HG03342 (cell line): ENCODE results near the gene CLEC3B.
"Not testable (repeated sequence)": the region's sequence is repeated elsewhere in the genome, so short reads cannot be mapped to it uniquely, and the experiment has no call there.

ENCODE experiments used
- ATAC-seq: cut with Tn5 transposase; IDR thresholded peaks from one replicate; pipeline ENCODE4 v1.9.1; 2021; ENCODE audit warnings: mild to moderate bottlenecking, moderate library complexity; ENCODE audit not compliant: unreplicated experiment

Gene CLEC3B, protein sequence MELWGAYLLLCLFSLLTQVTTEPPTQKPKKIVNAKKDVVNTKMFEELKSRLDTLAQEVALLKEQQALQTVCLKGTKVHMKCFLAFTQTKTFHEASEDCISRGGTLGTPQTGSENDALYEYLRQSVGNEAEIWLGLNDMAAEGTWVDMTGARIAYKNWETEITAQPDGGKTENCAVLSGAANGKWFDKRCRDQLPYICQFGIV

DNA sequence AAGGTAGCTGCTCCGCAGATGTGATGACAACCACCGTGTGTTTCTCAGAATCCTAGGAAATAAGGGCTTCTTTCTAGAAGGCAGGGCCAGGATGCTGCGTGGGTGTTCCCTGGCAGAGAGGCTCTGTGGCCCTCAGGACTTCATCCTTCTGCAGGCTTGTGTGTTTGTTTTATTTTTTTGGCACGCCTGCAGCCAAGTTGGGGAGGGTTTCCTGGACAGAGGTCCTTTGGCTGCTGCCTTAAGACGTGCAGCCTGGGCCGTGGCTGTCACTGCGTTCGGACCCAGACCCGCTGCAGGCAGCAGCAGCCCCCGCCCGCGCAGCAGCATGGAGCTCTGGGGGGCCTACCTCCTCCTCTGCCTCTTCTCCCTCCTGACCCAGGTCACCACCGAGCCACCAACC is at the start of gene CLEC3B:
Gene CLEC3B, plus strand, starts transcription at position 266 of the 400 bp plus-strand sequence. Its CDS starts 60 bp downstream, at position 326.
- ATAC-seq = no peak

DNA sequence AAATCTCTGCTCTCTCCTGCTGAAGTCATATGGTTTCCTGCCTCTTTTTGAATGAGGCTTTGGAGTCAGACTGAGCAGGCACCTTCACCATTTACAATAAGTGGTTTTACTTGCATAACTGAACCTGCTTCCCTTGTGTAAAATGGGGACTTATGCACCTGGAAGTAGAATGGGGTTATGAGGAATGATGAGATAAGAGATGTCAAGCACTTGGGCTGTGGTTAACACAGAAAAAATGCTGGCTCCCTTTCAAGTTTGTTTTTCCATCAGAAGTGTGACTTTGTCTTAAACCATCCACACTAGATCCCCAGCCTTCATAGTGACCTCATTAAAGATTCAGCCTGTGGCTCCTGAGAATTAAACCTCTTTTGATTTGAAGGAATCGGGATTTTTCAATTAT is 44.9 kb upstream of the CLEC3B start:
- ATAC-seq = no peak

DNA sequence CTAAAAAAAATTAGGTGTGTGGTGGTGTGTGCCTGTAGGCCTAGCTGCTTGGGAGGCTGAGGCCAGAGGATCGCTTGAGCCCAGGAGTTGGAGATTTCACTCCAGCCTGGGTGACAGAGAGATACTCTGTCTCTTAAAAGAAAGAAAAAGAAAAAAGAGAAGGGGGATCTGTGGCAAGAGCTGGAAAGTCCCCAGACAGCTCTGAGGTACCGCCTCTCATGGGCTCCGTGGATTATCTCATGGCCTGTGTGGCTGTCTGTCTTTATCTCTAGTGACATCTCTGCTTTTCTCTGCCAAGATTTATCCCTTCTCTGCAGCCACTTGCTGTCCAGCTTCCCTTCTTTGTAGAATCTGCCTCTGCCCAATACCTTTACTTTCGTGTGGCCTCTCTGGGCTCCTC is 44.4 kb upstream of the CLEC3B start:
- ATAC-seq = no peak

DNA sequence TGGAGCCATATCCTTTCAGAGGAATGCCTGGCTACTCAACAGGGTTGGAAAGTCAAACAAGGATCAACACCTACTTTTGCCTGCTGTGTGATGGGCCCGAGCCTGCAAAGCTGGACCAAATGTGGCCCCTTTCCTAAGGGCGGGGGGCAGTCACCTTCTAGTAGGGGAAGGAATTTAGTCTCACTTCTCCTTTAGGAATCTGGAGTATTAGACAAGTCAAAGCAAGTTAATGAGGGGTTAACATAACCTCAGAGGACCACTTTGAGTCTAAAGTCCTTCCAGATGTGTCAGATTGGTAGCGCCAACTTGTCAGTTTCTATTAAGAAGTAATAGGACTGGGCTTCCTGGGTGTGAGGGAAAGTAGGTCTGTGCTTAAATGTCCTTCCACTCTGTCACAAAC is 43.3 kb upstream of the CLEC3B start:
- ATAC-seq = no peak

DNA sequence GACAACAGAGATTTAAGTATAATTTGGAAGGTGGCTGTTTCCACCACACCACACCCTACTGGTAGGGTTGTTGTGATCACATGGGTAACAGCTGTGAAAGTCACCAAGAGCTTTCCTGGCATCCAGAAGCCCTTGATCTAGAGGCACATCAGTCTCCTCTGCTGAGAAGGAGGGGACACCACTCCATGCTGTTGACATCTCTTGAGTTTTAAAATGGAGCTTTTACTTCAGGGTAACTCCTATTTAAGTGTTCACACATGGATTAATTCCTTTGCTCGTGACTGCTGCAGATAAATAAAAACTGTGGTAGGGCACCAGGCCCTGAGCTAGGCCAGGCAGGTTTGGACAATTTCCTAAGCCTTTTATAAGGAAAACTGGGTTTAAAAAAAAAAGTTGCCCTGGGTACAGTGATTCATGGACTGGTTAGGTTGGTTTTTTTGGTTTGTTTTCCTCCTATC is 42.6 kb upstream of the CLEC3B start:
- ATAC-seq = no peak

DNA sequence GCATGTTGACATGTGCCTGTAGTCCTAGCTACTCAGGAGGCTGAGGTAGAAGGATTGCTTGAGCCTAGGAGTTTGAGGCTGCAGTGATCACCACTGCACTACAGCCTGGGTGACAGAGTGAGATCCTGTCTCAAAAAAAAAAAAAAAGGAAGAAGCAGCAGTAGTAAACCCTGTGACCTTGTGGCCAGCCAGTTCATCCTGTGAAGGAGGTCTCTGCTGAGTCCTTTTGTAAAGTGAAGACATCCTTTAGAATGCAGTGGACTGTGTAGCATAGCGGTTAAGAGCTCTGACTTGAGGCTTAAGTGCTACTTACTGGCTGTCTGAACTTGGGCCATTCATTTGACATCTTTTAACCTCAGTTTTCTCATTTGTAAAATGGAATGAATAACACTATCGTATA is 41.8 kb upstream of the CLEC3B start:
- no peak for ATAC-seq

DNA sequence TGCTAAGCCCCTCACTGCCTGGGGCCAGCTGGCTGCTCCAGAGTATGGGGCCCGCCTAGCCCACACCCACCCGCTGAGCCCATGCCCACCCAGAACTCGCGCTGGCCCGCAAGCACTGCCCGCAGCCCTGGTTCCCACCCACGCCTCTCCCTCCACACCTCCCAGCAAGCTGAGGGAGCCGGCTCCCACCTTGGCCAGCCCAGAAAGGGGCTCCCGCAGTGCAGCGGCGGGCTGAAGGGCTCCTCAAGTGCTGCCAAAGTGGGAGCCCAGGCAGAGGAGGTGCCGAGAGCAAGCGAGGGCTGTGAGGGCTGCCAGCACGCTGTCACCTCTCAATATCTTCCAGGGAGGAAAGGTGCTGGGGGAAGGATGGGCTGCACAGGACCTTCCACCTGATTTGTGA is 39.8 kb upstream of the CLEC3B start:
- ATAC-seq = not testable (repeated sequence)

DNA sequence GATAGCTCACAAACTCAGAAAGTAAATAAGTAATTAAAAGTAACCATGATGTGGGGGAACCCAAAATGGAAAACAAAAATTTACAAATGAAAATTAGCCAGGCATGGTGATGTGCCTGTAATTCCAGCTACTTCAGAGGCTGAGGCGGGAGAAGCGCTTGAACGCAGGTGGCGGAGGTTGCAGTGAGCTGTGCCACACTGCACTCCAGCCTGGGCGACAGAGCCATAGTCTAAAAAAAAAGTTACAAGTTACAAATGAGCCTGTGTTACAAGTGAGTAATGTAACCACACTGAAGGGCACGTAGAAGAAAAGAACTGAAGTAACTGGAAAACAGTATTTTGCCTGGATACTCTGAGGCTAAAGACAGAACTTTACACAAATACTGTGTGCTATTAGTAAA is 38.8 kb upstream of the CLEC3B start:
- ATAC-seq = no peak

DNA sequence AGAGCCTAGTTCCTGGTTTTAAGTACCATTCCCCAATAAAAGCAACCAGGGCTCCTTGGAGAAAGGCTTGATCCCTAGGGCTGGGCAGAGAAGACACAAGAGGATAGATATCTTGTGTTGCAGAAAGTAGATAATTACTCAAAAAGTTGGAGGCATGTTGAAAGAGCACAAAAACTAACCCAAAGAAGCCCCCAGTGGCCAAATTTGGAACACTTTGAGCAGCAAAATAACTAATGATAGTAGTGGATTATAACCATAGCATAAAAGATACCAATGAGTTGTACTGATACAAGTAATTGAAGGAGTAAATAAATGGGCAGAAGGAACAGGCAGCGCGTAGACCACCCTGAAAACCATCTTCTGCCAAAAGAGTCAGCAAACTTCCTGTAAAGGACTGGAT is 38.0 kb upstream of the CLEC3B start:
- no peak for ATAC-seq

DNA sequence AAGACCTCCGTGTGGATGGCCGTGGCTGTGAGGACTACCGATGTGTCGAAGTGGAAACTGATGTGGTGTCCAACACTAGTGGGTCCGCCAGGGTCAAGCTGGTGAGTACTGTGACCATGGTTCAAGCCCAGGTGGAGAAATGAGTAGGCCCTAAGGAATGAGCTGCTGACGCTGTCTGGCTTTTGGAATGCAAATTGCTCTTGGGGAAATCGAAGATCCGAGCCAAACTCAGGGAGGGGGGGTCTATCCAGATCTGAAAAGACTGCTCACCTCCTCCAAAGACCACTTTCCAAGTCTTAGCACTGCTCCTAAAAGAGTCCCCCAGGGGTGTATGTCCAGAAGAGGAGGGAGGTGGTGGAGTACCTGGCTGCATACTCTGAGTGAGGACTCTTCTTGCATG is 37.0 kb upstream of the CLEC3B start:
- no peak for ATAC-seq

DNA sequence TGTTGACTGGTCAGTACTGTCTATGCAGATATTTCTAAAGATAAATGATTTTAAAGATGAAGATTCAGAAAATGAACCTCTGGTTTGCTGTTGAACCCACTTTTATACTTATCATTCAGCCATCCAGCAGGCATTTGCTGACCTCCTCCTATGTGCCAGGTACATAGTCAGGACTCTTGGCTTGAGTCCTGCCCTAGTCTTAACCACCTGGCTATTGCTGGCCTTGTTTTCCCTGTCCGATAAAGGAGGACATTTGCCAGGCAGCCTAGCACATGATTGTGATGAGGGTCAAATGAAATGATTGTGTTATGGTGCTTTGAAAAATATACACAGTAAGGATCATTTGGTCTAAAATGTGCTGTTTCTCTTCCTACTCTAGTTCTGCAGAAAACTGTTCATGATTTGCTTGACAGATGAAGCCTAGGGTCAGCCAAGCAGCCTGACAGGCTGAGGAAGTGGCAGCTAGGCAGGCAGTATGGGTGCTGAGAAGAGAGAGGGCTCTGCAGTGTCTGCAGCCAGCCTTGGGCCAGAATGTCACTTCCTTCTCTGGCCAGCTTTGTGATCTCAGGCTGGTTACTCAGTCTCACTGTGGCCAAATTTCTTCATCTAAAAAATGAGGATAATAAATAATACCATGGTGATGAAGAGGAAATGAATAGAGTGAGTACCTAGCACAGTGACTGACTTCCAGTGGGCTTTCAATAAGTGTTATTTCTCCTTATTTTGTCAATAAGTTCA is 36.3 kb upstream of the CLEC3B start:
- ATAC-seq = no peak

DNA sequence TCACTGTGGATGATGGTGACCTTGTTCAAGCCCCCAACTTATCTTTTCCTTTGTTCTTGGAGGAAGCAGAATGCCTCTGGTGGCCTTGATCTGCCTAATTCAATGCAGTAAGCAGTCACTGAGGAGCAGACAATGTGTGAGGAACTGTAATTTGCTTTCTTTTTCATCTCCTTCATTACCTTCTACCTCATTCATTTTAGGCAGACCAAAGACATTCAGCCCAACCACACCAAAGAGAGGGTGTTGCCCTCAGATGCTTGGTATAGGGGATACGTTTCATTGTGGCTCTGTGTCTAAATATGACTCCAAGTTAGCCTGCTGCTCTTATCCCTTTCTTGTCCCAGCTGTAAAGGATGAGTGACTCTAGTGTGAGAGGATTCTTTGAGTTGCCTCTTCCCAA is 34.8 kb upstream of the CLEC3B start:
- ATAC-seq = no peak

DNA sequence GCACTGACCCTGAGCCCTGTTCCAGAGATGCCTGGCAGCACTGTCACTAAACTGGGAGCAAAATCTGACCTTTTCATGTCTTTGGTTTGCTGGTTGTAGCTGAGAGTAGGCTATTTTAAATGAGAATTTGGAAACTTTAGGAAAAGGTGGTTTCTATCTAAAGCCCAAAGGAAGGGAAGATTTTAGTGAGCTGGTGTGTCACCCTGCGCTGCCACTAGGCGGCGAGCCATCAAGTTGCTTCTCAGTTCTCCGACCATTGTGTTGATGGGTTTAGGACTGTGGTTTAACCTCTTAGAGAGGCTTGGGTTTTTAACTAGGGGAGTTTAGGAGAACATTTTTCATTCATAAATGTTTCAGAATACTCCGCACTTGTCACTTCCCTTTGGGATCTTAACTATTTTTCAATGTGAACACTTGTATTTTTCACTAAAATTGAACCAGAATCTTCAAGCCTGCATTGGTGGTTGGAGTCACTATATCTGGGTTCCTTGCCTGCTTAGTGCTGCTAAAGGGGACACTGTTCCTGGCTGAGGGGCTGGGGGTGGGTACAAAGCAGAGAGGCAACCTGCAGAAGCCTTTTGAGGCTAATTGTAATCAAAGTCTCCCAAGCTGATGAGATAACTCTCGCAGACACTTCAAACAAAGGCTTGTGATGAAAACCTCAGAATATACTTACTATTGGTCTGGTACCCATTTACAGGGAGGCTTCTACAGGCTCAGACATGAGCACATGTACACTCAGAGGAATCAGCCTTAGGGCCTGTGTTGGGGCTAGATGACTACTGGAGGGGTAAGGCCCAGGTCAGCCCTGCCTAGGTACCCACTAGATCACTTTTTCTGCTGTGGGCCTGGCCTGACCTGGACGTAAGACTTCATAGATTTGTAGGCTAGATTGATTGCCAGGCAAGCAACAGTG is 33.3 kb upstream of the CLEC3B start:
- no peak for ATAC-seq

DNA sequence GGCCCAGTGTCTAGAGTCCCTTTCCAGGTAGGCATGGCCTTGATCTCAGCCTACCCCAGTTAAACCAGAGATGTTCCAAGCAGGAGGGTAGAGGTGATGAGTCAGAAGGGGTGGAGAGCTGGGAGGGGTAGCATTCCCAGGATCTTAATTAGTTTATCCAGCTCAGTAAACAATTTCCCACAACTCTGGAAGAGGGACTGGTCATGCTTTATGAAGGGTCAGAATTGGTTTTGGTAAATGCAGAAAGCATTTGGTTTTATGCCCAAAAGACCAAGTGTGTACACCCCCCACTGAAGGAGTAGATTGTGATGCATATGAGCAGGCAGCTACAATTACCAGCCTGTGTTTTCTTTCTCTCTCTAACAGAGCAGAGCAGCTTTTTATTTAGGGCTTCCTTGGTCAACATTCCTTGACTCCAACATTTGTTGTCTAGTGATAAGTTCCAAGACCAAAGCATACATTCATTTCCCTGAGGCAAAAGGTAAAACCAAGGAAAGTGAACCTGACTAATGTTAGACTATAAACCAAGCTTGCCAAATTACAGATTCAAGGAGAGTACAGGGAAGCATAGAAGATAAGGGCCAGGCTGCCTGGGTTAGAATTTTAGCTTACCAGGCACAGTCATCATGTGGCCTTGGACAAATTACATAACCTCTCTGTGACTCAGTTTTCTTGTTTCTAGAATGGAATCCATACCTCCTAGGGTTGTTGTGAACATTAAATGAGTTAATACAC is 32.5 kb upstream of the CLEC3B start:
- no peak for ATAC-seq

DNA sequence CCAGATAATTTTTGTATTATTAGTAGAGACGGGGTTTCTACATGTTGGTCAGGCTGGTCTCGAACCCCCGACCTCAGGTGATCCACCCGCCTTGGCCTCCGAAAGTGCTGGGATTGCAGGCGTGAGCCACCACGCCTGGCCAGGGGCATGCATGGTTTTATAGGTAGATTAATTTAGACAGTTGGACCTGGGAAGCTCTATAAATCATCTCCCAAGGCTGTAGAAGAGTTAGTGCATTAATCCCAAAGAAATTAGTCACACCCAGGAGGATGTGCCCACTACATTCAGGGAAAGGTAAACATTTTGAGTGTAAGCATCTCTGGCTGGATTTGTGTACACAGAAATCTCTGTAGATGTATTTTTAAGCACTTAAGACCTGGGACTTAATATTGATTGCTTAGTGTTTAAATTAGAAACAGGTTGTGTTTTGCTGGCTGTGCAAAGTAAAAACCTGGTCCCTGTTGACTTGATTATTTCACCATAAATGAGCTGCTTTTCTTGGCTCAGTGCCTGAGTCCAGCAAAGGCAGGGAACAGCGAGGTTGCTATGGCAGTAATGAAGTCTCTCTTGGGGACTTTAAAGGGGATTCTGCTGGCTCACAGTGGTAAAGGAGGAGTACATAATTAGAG is 30.8 kb upstream of the CLEC3B start:
- ATAC-seq = no peak

DNA sequence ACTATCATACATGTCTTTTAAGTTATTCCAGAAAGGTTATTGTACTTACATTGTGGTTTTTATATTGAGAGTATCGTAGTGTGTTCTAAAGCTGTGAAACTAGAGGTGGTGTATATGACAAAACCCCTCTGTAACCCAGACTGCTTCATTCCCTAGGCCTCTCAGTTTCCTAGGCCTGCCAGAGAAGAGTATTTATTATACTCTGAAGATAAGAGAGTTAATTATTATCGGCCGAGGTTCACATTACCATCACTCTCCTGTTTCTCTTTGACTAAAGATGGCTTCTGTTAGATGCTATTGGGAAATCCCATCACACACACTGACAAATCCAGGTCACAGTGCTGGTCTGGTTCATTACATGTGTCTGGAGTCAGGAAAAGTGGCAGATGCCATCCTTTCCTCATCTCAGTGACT is 29.5 kb upstream of the CLEC3B start:
- no peak for ATAC-seq

DNA sequence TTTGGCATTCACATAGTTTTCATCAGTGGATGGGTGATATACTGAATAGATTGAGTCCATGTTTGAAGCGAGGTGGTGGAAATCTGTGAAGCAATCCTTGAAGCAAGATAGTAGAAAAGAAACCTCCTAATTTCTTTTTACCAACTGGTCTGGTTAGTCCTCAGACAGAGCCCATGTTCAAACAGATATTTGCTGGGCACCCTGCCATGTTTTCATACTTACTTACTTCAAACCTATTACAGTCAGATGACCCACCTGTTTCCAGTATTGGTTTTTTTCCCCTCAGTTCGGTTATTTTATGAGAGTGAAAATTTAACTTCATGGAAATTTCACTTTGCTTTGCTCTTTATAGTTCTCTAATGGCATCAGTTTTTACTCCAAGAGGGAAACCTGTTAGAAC is 26.3 kb upstream of the CLEC3B start:
- no peak for ATAC-seq

DNA sequence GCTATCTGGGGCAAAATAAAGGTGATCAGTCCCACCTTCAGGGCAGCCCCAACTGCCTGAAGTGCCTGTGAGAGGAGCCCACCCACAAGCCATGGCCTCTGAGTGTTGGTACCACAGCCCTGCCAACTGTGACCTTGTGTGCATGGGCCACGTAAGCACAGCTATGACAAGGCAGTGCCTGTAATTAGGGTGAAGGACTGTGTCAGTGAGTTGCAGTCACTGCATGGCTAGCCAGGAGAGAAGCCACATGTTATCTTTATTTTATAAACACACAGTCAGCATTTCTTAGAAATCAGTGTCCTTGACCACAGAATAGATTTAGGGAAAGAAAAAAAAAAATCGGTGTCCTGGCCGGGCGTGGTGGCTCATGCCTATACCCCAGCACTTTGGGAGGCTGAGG is 25.3 kb upstream of the CLEC3B start:
- no peak for ATAC-seq

DNA sequence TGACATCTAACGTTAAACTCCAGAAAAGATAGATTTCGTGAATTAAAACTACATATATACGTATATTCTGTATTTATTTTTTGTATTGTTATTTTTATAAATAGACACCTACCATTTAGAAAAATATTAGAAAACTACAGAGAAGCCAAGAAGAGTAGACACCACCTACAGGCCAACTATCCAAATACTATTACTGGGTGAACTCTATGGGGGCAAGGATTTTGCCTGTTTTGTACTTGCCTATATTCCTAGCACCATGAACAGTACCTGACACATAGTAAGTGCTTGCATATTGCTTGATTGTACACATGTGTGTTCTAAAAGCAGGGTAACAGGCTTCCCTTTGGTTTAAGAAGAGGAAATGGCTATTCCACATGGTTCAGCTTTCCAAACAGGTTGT is 24.4 kb upstream of the CLEC3B start:
- ATAC-seq = no peak

DNA sequence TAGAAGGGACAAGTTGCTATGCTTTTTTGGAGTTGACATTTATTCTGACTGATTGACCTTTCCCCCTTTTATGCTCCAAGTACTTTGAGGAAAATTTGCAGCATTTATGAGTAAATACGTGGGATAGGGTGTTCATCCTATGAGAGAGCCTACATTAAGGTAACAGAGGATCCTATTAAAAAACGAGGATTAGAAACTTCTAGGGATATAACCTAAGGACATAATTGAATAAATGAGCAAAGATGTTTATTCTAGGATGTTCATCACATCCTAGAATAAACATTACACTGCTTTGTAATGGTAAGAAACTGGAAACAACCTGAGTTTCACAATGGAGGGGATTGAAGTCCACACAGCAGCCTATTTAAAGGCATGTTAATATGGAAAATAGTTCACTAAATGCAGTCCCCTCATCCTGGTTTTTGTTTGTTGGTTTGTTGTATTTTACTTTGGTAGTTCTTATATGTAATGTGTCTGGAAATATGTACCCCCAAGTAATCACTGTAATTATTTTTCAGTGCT is 23.9 kb upstream of the CLEC3B start:
- ATAC-seq = no peak
